Activated naive CD4-positive, alpha-beta T cell treated with Interleukin-2 at 50 U/mL for 16 hours (primary cell): ENCODE measurements around the gene LSR.
"Not testable (repeated sequence)": the region's sequence is repeated elsewhere in the genome, so short reads cannot be mapped to it uniquely, and the experiment has no call there.

Source experiments
- DNase-seq: peaks from one replicate; pipeline ENCODE4 v3.0.0-alpha.2; 2020

The LSR gene

DNA sequence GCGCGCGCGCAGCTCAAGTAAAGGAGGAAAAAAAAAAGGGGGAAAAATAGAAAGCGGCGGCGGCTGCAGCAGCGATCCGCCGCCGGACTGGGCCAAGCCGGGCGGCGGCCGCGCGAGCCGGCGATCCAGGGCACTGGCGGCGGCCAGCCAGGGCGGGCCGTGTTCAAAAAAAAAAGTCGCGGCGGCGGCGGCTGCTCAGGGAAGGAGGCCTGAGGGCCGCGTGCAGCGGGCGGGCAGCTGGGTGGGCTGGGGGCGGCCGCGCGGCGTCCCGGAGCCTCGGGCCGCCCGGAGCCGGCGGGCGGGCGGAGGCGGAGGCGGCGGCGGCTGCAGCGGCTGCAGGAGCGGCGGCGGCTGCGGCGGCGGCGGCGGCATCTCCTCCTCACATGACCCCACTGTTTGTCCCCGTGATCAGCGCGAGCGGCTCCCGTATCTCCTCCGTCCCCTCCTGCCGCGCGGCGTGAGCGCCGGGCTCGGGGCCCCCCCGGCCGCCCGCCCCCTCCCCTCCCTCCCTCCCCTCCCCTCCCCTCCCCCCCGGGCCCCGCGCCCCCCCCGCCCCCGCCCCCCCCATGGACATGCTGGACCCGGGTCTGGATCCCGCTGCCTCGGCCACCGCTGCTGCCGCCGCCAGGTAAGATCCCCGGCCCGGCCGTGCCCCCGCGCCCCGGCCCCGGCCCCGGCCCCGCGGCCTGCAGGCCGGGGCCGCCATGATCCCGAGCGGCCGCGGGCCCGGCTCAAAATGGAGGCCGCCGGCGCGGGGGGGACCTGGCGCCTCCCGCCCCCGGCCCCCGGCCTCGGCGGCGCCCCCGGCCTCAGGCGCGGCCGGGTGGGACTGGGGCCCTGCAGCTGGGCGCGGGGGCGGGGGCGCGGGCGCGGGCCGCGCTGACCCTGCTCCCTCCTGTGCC lies 20.0 kb downstream of the LSR start, which contains the start of gene USF2:
USF2 (plus strand) TSS at position 427 of the 902 bp plus-strand sequence; CDS start at position 567, 140 bp downstream.
- peak; percentile 68 for DNase-seq

DNA sequence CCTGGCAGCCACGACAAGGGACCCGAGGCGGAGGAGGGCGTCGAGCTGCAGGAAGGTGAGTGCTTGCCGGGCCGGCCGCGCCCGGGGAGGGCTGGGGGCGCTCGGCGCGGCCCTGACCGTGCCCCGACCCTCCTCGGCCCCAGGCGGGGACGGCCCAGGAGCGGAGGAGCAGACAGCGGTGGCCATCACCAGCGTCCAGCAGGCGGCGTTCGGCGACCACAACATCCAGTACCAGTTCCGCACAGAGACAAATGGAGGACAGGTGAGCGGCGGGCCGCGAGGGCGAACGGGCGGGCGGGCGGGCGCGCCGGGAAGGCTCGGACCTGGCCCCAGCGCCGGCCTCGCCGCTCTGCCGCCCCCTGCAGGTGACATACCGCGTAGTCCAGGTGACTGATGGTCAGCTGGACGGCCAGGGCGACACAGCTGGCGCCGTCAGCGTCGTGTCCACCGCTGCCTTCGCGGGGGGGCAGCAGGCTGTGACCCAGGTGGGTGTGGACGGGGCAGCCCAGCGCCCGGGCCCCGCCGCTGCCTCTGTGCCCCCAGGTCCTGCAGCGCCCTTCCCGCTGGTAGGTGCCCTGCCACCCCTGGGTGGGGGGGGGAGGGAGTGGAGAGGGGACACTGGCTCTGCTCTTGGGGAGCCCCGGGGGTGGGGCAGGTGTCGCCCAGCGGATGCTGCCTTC lies 20.8 kb downstream of the LSR start:
- peak; percentile 80 for DNase-seq

- no peak for DNase-seq
Measured at GRCh38 chr19:35270381-35270811, 21.6 kb downstream of the LSR start.

GRCh38 chr19:35271546-35271945 lies 22.7 kb downstream of the LSR start:
- DNase-seq = no peak

DNA sequence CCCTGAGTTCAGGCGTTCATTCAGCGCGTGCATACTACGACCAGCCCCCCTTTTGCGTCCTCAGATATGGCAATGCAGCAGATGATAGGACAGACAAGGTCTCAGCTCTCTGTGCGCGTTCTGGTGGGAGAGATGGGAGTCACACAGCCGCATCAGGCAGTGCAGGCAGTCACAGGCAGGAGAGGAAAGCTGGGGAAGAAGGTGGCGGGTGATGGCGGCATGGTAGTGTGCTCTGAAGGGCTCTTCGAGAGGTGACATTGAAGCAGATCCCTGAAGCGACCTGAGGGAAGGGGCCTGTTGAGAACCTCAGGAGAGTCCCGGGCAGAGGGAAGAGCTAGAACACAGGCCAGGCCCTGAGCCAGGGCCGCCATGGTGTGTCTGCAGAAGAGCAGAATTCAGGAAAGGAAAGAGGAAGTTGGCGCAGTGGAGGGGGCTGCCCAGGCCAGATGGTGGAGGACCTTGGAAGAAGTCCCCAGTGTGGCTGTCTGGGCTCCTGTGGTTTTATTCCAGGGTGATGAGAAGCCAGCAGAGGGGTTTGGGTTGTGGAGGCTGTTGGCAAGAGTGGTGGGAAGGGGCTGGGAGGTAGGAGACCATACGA lies 23.4 kb downstream of the LSR start:
- no peak for DNase-seq

- no peak for DNase-seq
Measured at GRCh38 chr19:35272954-35273649, 24.3 kb downstream of the LSR start.

GRCh38 chr19:35273686-35274259 lies 25.0 kb downstream of the LSR start:
- no peak for DNase-seq

- no peak for DNase-seq
Measured at GRCh38 chr19:35274323-35274722, 25.5 kb downstream of the LSR start.

- no peak for DNase-seq
Measured at GRCh38 chr19:35276706-35277281, 28.0 kb downstream of the LSR start.

GRCh38 chr19:35278578-35279284 lies 29.9 kb downstream of the LSR start:
- no peak for DNase-seq

DNA sequence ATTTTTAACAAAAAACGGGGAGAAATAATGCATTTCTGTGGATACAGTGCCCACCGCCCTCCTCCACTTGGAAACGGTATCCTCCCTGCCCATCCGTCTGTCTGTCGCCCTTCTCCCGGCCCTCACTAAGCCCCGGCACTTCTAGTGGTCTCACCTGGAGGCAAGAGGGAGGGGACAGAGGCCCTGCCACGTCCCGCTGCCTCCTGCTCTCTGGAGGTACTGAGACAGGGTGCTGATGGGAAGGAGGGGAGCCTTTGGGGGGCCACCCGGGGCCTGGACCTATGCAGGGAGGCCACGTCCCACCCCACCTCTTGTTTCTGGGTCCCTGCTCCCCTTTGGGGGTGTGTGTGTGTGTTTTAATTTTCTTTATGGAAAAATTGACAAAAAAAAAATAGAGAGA lies 30.6 kb downstream of the LSR start:
- no peak for DNase-seq

- no peak for DNase-seq
Measured at GRCh38 chr19:35279985-35280821, 31.4 kb downstream of the LSR start.

DNA sequence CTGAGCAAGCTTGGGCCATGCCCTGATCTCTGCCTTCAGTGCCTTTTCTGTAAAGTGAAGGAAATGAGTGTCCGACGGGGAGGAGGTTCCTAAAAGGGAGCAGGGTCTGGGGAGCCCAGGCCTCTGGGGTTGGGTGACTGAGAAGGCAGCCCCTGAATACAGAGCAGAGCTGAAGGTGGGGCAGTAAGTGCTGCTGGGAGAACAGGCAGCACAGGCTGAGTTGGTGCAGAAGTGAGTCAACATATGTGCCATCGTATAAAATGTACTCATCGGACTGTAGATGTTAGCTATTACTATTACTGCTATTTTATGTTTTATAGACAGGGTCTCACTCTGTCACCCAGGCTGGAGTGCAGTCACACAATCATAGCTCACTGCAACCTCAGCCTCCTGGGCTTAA lies 32.5 kb downstream of the LSR start:
- no peak for DNase-seq

- DNase-seq = no peak
Measured at GRCh38 chr19:35284153-35285094, 35.6 kb downstream of the LSR start.

DNA sequence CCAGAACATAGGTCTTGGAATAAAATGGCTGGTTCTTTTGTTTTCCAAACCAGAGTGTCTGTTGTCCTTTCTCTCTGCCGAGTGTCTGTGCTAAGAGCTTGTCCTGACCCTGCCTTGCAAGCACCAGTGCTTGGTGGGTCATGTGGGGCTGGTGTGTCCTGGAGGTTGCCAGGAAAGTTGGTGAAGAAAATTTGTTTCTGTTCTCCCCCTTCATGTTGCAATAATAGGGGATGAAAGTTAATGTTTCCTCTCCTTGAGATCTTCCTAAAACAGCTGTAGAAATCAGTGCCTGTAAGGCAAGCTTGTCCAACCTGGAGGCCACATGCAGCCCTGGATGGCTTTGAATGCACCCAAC lies 36.3 kb downstream of the LSR start:
- DNase-seq = no peak

DNA sequence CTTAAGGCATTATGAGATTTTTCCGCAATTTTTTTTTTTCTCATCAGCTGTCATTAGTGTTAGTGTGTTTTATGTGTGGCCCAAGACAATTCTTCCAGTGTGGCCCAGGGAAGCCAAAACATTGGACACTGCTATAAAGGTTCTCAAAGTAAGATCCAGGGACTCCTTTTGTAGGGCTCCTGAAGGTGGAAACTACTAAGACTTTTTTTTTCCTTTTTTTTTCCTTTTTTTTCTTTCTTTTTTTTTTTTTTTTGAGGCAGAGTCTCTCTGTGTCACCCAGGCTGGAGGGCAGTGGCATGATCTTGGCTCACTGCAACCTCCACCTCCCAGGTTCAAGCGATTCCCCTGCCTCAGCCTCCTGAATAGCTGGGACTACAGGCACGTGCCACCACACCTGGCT lies 36.7 kb downstream of the LSR start:
- DNase-seq = not testable (repeated sequence)

- DNase-seq = peak; percentile 18
Measured at GRCh38 chr19:35286101-35286500, 37.3 kb downstream of the LSR start.

GRCh38 chr19:35287713-35288112 lies 38.9 kb downstream of the LSR start:
- DNase-seq = no peak

- DNase-seq = no peak
Measured at GRCh38 chr19:35288331-35288730, 39.5 kb downstream of the LSR start.

DNA sequence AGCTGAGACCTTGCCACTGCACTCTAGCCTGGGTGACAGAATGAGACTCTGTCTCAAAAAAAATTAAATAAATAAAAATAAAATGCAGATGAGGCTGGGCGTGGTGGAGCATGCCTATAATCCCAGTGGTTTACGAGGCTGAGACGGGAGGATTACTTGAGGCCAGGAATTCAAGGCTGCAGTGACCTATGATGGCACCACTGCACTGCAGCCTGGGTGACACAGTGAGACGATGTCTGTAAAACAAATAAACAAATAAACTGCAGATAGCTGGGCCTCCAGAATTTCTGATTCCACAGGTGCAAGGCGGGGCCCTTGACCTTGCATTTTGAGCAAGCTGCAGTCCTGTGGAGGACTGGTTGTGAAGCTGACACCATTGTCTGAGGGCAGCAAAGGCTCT lies 40.1 kb downstream of the LSR start:
- no peak for DNase-seq
